ENCODE data around the gene LIMS1.
A peak's percentile ranks its signal among the peaks of the same experiment; 100 is the strongest.
"Not testable (repeated sequence)": the region's sequence is repeated elsewhere in the genome, so short reads cannot be mapped to it uniquely, and the experiment has no call there.

LIMS1 gene

GRCh38 chr2:108587621-108588020 is 53.4 kb downstream of the LIMS1 start:
- DNase-seq, result peak; percentile 37 to 39

GRCh38 chr2:108588070-108588668 is 53.9 kb downstream of the LIMS1 start:
- peak; percentile 83 to 96 for DNase-seq

GRCh38 chr2:108589372-108589771 is 55.1 kb downstream of the LIMS1 start:
- no peak for DNase-seq

GRCh38 chr2:108589781-108590180 is 55.5 kb downstream of the LIMS1 start:
- DNase-seq, result peak; percentile 42 to 53

GRCh38 chr2:108591163-108591562 is 56.9 kb downstream of the LIMS1 start:
- DNase-seq, result peak; percentile 87 to 91

- peak in 1 of 2 donors; percentile 39 for DNase-seq
Measured at GRCh38 chr2:108593547-108594098, 59.4 kb downstream of the LIMS1 start.

GRCh38 chr2:108594132-108594981 is 60.1 kb downstream of the LIMS1 start:
- peak; percentile 87 to 91 for DNase-seq

- DNase-seq, result peak; percentile 70 to 81
Measured at GRCh38 chr2:108594982-108595464, 60.8 kb downstream of the LIMS1 start.

GRCh38 chr2:108595771-108596170 is 61.5 kb downstream of the LIMS1 start:
- DNase-seq, result not testable (repeated sequence)

GRCh38 chr2:108597105-108597744 is 63.0 kb downstream of the LIMS1 start:
- not testable (repeated sequence) for DNase-seq

- DNase-seq, result not testable (repeated sequence)
Measured at GRCh38 chr2:108601199-108601598, 66.9 kb downstream of the LIMS1 start.

GRCh38 chr2:108602422-108602821 is 68.2 kb downstream of the LIMS1 start:
- DNase-seq, result no peak

- DNase-seq, result peak in 1 of 2 donors; percentile 33
Measured at GRCh38 chr2:108604196-108604595, 69.9 kb downstream of the LIMS1 start.

GRCh38 chr2:108605947-108606346 is 71.7 kb downstream of the LIMS1 start:
- no peak for DNase-seq

GRCh38 chr2:108607706-108608301 is 73.5 kb downstream of the LIMS1 start:
- DNase-seq, result peak; percentile 43 to 47

GRCh38 chr2:108611021-108611420 is 76.8 kb downstream of the LIMS1 start:
- no peak for DNase-seq

- DNase-seq, result peak; percentile 91 to 95
Measured at GRCh38 chr2:108612153-108612513, 77.9 kb downstream of the LIMS1 start.

GRCh38 chr2:108612514-108613183 is 78.4 kb downstream of the LIMS1 start:
- DNase-seq, result no peak

GRCh38 chr2:108613261-108614042 is 79.2 kb downstream of the LIMS1 start:
- no peak for DNase-seq

- no peak for DNase-seq
Measured at GRCh38 chr2:108614043-108614545, 79.8 kb downstream of the LIMS1 start.

GRCh38 chr2:108614659-108615058 is 80.4 kb downstream of the LIMS1 start:
- no peak for DNase-seq
